Psoas muscle (tissue), 8 donors: ENCODE data around the gene RABL6. TPM values are rescaled to one million over a fixed set of nuclear protein-coding genes. Genes with fewer than 3 reads are reported as not detected.
"Not testable (repeated sequence)": the region's sequence is repeated elsewhere in the genome, so short reads cannot be mapped to it uniquely, and the experiment has no call there.

ENCODE experiments used
- ATAC-seq, 4 donors: fragments of 200-7000 bp; cut with Tn5 transposase; one replicate each; pipeline ENCODE4 v1.9.1; 2020; ENCODE audit warnings: moderate library complexity in 3 of 4, mild to moderate bottlenecking in 2 of 4
- DNase-seq, 2 donors: peaks; one replicate each; pipeline ENCODE4 v3.0.0-alpha.2; 2020
- H3K27ac ChIP-seq: fragments of 200-600 bp; one replicate; pipeline ENCODE4 v1.8.0; 2022
- H3K27me3 ChIP-seq, 3 donors: fragments of 200-600 bp in 1 of 3; one replicate each; pipeline versions ENCODE4 v1.6.1 to v1.8.0; 2013 to 2022; ENCODE audit warnings: low read length in 2 of 3, mild to moderate bottlenecking in 2 of 3, moderate library complexity in 1 of 3; ENCODE audit not compliant: insufficient read depth in 3 of 3
- H3K36me3 ChIP-seq, 2 donors: fragments of 200-600 bp in 1 of 2; one replicate each; pipeline versions ENCODE4 v1.6.1 to v1.8.0; 2013 to 2022; ENCODE audit warnings: low read depth in 1 of 2, mild to moderate bottlenecking in 1 of 2, moderate library complexity in 1 of 2; ENCODE audit not compliant: insufficient read depth in 1 of 2
- H3K4me1 ChIP-seq: fragments of 200-600 bp; one replicate; pipeline ENCODE4 v1.8.0; 2022
- H3K4me3 ChIP-seq: fragments of 200-600 bp; one replicate; pipeline ENCODE4 v1.8.0; 2022; ENCODE audit warnings: mild to moderate bottlenecking
- H3K9me3 ChIP-seq: fragments of 200-600 bp; one replicate; pipeline ENCODE4 v1.8.0; 2022
- CTCF ChIP-seq: fragments of 200-600 bp; IDR thresholded peaks from one replicate; pipeline ENCODE4 v1.8.0; 2022; ENCODE audit warnings: antibody characterized with exemption
- WGBS, 3 donors: extraction: QIAGEN DNeasy Blood & Tissue Kit; methylation state at CpG; one replicate each; pipeline versions ENCODE4 v1.1.6 to v1.1.7; 2013; 5-methylcytosine and 5-hydroxymethylcytosine counted together
- intact Hi-C, 2 donors: fragments of 100-400 bp; cut with DNase I; formaldehyde crosslinking; loops; one replicate each; pipeline versions ENCODE4 v1.11.0 to v1.14.2; 2022
- polyA plus RNA-seq, 3 donors: library from polyadenylated mRNA; stranded (reverse); fragments of 200-250 nt; gene quantifications; one replicate each; pipeline ENCODE4 v1.2.3, GENCODE V29; 2013
- total RNA-seq, 4 donors: library from RNA; stranded (reverse); fragmentation: NEBNext Ultra II Directional in 2 of 4; extraction: Animal tissue kit (Norgen Biotek cat#: 25700) in 2 of 4; gene quantifications; one replicate each; pipeline versions ENCODE4 v1.2.1 to v1.2.4, GENCODE V29; 2021 to 2023
- donor health status: healthy with polysubstance abuse.
- donor health status: DM: no; HTN: no; CAD: no; lungs with moderate emphysema.
- donor health status: Bipolar disorder and iron deficiency.
- donor health status: healthy.
- donor health status: DM: yes; HTN: yes; CAD: no.
- donor health status: DM: no; HTN: no; CAD: no.
- donor health status: DM: no; HTN: no; CAD: no.
- donor health status: DM: yes; HTN: yes; CAD: no.

The RABL6 gene
- total and polyA plus RNA-seq, 7 donors = 73.0 to 90.5 (median 82.5) TPM

GRCh38 chr9:136784249-136784996 is 23.3 kb upstream of the RABL6 start:
- DNase-seq = no peak

GRCh38 chr9:136784997-136785361 is 22.8 kb upstream of the RABL6 start:
- intact Hi-C loops = loop anchor here (10.0 kb wide), 1 partner anchor 280 kb away; no protein-coding TSS in a partner anchor
- DNase-seq (no peak), ATAC-seq (no peak)
- no peaks in the 10 kb centered on the region for H3K9me3 ChIP-seq
- H3K27ac ChIP-seq = no peak overlapping the region
- H3K36me3 ChIP-seq = no peaks in the 10 kb centered on the region
- H3K27me3 ChIP-seq = no peaks in the 10 kb centered on the region
- peaks cover 6% of the 10 kb centered on the region for H3K4me1 ChIP-seq
- WGBS, 3 donors = 89 to 96% (median 90%) methylated on average over 6 of the region's 6 CpGs
- TF ChIP-seq CTCF = no peak
- no peak overlapping the region for H3K4me3 ChIP-seq

More at GRCh38 chr9:136784249-136784996, 23.3 kb upstream of the RABL6 start:
- TF ChIP-seq CTCF = peak; percentile 39
- no peaks in the 10 kb centered on the region for H3K36me3 ChIP-seq
- no peaks in the 10 kb centered on the region for H3K27me3 ChIP-seq
- 50 to 64% (median 58%) methylated on average over 9 of the region's 9 CpGs for WGBS, 3 donors
- no peaks in the 10 kb centered on the region for H3K9me3 ChIP-seq
- no peak for ATAC-seq
- H3K4me1 ChIP-seq = peaks cover 5% of the 10 kb centered on the region
- intact Hi-C loops = loop anchor here (10.0 kb wide), 1 partner anchor 280 kb away; no protein-coding TSS in a partner anchor
- no peak overlapping the region for H3K4me3 ChIP-seq
- no peak overlapping the region for H3K27ac ChIP-seq

- not testable (repeated sequence) for H3K9me3 ChIP-seq, H3K27ac ChIP-seq, DNase-seq, H3K4me3 ChIP-seq, ATAC-seq, H3K27me3 ChIP-seq, H3K36me3 ChIP-seq
- H3K4me1 ChIP-seq = peaks cover 12% of the 10 kb centered on the region
- intact Hi-C loops = loop anchor here (10.0 kb wide), 1 partner anchor 279 kb away; no protein-coding TSS in a partner anchor
- WGBS, 3 donors = 83 to 90% (median 87%) methylated on average over 23 of the region's 23 CpGs
Measured at GRCh38 chr9:136785565-136786355, 22.0 kb upstream of the RABL6 start.

GRCh38 chr9:136786451-136786850 is 21.3 kb upstream of the RABL6 start:
- Histone ChIP-seq H3K27ac (no peak overlapping the region), H3K4me3 (no peak overlapping the region), H3K9me3 (no peaks in the 10 kb centered on the region), H3K27me3 (no peaks in the 10 kb centered on the region), H3K36me3 (no peaks in the 10 kb centered on the region), H3K4me1 (peaks cover 12% of the 10 kb centered on the region)
- intact Hi-C loops = loop anchor here (10.0 kb wide), 1 partner anchor 278 kb away; no protein-coding TSS in a partner anchor
- DNase-seq (no peak), ATAC-seq (no peak)
- TF ChIP-seq CTCF = no peak
- 71 to 75% (median 73%) methylated on average over 10 of the region's 10 CpGs for WGBS, 3 donors

- H3K4me3 ChIP-seq, H3K27me3 ChIP-seq, ATAC-seq, DNase-seq, H3K9me3 ChIP-seq, H3K36me3 ChIP-seq, H3K27ac ChIP-seq: not testable (repeated sequence)
- intact Hi-C loops = loop anchor here (1.0 to 10.0 kb wide), 2 partner anchors 248 to 278 kb away; no protein-coding TSS in a partner anchor
- 28 to 31% (median 31%) methylated on average over 4 of the region's 4 CpGs for WGBS, 3 donors
- peaks cover 13% of the 10 kb centered on the region for H3K4me1 ChIP-seq
Measured at GRCh38 chr9:136786983-136787382, 20.8 kb upstream of the RABL6 start.
